ENCODE results near the gene INSIG2.

- no peak for TF ChIP-seq POLR2A (IDR thresholded peaks at IDR 0.05; ENCODE audit: low read depth, low read length)
- no peak for TF ChIP-seq POLR2AphosphoS5 (IDR thresholded peaks at IDR 0.05; ENCODE audit: low read depth, low read length)
These were observed 63.6 kb downstream of the INSIG2 start for GRCh38 chr2:118151831-118152230.

All from GM12892 (cell line).